ENCODE results near the gene MBTD1.

GRCh38 chr17:51200846-51201245, 59.0 kb downstream of the MBTD1 start:
- no peak for TF ChIP-seq CTCF (IDR thresholded peaks at IDR 0.05)
- TF ChIP-seq POLR2A (IDR thresholded peaks at IDR 0.05), result no peak
